GM21717 (cell line): ENCODE data around the gene ALDH1A3.
"Not testable (repeated sequence)": the region's sequence is repeated elsewhere in the genome, so short reads cannot be mapped to it uniquely, and the experiment has no call there.

ENCODE experiments used
- ATAC-seq: cut with Tn5 transposase; IDR thresholded peaks from one replicate; pipeline ENCODE4 v1.9.1; 2021; ENCODE audit warnings: mild to moderate bottlenecking, moderate library complexity; ENCODE audit not compliant: unreplicated experiment

ALDH1A3 gene

DNA sequence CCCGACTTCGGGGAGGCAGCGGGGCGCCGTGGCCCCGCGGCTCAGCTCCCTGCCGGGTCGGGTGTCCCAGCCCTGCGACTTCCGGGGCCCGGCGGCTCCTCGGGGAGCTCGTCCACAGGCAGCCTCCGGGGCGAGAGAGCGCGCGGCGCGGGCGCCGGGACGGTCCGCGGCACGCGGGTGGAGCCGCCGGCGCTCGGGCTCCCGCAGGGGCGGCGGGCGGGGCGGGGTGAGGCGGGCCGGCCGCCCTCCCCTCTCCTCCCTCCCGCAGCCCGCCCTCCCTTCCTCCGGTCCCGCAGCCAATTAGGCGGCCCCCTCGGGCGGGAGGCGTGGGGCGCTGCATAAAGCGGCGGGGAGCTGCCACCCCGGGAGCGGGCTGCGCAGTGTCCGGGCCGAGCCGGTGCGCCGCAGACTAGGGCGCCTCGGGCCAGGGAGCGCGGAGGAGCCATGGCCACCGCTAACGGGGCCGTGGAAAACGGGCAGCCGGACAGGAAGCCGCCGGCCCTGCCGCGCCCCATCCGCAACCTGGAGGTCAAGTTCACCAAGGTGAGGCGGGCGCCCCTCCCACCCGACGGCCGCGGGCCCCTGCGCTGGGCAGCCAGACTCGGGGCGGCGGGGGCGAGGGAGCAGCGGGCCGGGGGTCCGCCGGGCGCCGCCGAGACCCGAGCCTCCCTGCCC, at the start of gene ALDH1A3:
ALDH1A3 (plus strand) TSS at position 368 of the 675 bp plus-strand sequence; CDS start at position 445, 77 bp downstream.
- ATAC-seq = no peak

DNA sequence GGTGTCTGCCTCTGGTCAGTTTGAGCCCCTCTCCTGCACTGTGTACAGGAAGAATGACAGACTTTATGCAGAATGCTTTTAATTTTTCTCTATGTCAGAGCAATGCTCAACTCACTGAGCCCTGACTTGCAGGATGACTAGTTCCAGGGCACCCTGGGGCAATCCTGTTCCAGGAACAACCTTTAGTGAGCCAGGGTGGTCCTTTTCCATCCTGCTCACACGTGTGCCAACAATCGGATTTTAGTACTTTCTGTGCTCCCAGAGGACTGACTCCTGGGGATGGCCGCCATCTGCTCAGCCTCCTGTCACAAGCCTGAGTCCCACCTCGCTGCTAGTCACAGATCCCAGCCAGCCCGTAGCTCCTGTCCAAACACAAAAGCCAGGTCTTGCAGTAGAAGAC, 48.2 kb upstream of the ALDH1A3 start:
- no peak for ATAC-seq

DNA sequence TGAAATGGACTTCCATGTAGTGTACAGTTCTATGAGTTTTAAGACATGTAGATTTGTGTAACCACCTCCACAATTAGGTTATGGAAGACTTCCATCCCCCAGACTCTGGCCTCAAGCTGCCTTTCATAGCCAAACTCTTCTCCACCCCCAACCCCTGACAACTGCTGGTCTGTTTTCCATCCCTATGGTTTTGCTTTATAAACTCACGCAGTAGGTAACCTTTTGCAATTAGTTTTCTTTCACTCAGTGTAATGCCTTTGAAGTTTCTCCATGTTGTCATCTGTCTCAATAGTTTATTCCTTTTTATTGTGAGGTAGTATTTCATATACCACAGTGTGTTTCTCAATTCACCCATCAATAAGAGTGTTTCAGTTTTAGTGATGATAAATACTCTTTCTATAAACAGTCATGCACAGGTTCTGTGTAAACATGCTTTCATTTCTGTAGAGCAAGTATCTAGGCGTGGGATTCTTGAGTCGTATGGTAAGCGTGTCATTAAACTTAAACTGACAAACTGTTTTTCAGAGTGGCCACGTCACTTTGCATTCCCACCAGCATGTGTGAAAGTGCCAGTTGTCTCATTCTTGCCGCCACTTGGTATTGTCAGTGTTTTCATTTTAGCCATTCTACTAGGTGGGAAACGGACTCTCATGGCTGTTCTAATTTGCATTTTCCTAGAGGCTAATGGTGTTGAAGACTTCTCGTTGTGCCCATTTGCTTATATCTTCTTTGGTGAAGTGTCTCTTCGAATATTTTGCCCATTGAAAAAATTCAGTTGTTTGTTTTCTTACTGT, 47.3 kb upstream of the ALDH1A3 start:
- ATAC-seq = no peak

DNA sequence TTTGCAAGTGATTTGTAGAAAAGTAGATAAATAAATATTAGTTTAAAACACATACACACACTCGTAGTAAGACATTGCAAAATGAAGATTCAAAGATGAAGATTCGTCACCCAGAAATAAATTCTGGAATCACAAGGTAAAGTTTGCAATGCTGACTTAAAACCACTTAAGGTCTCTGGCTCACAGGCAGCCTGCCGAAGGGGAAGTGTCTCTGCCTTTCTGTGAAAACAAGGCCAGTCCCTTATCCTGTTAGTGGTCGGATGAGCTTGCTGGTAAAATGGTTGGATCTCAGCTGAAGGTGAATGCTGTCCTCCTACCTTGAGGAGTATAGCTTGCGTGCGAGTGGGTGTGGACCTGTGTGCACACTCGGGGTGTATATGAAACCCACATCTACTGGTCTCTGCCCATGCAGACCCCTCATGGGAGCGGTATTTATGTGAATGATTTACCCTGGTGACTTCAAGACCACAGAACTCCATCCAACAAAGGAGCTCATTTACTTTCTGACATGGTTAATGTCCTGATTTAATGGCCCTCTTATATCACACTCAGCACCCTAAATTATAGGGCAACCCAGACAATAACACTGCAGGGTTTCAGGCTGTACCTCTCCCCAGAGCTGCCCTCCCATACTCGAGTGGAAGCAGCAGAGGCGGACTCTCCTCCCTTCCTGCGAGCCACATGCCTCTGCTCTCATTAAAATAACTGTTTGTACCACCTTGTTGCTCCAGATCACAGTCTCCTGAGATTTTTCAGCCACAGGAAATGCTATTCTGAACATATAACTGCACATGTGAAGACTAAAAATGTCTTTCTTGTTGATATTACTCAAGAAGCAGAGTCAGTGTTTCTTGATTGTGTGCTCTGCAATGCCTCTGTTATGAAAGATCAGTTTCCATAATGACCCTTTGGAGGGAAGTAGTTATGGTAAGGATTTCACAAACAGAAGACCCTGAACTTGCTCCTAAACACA, 45.9 kb upstream of the ALDH1A3 start:
- peak; percentile 74 for ATAC-seq

DNA sequence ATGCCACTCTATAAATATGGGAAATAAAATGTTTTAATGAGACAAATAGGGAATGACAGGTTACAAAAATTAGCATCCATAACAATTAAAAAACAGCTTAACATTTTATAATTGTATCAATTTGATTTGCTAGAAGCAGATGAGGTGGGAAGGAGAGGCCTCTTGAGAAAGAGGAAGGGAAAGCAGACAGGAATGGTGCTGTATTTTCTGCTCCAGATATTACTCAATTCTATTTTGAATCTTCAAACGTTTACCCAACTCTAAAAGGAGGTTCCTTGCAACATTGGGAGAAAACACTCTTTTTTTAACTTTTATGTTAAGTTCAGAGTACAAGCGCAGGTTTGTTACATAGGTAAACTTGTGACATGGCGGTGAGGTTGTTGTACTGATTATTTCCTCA, 44.9 kb upstream of the ALDH1A3 start:
- ATAC-seq = no peak

DNA sequence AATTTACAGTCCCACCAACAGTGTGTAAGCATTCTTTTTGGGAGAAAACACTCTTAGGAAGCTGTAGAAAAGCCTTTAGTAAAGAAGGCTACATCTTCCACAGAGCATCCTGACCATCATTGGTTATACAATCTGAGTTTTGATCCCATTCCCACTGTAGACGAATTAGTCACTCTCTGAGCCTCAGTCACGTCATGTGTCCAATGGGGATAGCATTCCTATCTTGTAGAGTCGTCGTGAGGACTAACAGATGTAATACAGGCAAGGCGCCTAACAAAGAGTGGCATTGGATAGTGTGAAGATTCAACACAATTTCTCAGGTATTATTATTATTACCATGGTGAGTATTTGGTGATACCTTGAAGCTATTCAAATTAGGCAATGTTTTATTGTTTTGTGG, 44.0 kb upstream of the ALDH1A3 start:
- no peak for ATAC-seq

DNA sequence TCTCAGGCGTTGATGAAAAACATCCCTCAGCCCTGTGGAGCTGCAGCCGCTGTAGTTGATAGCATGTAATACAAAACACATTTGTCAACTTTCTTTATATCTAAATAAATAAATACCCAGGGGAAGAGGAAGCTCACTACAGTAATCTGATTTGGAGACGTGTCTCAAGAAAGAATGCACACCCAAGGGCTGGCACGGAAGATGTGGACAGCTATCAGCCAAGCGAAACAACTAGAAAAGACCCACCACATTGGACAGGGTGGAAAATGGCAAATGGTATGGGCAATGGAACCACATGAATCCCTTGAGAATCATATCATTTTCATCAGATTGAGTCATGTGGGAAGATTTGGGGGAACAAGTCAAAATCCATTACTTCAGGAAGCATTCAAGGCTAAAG, 43.1 kb upstream of the ALDH1A3 start:
- ATAC-seq = no peak

DNA sequence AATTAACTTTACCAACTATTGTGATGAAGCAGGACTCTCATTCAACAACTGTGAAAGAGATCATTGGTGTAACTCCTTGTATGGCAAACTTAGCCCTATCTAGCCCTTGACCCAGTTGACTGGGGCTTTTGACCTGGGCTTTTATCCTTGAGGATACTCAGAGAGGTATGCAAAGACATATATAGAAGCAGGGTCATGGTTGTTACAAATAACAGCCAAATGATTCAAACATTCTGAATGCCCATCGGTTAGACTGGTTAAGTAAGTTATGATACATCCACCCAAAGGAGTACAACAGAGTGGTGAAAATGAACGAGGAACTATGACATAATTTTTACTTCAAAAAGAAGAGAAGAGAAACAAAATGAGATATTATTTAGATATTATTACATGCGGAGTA, 38.2 kb upstream of the ALDH1A3 start:
- no peak for ATAC-seq

DNA sequence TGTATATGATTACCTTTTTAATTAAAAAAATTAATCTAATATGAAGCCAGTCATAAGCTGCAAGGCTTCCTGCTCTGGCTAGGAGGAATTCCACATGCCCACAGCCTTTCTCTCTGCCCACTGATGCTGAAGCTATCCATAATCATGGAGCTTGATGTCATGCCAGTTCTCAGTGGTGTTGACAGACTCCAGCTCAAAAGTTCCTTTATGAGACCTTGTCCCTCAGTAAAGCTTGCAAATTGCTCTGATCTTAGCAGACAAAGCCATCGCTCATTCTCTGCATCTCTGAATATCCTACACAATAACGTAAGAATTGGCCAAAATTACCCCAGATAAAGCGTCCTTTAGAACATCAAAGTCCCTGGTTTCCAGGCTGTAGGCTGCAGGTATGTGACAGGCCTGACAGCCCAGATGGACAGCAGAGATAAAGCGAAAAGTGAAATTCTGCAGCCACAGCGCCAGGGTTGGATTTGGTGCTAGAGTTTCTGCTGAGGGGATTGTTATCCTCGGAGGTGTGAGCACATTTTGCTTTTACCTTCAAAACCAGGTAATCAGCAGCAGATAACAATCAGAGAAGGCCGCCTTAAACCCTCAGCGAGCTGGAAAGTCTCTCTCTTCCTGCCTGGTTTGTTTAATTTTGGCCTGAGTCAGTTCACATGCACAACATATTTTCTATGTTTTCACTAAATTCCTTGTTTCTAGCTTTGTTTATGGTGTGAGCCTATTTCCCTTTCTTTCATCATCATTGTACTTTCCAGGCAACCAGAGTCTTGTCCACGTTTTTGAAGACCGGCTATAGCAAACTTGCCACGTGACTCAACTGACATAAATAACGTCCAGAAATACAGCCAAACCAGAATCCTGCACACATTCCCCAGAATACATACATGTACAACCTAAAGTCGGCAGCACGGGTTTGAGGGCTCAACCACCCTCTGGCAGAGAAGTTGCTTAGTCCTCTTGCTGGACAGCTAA, 36.6 kb upstream of the ALDH1A3 start:
- no peak for ATAC-seq

DNA sequence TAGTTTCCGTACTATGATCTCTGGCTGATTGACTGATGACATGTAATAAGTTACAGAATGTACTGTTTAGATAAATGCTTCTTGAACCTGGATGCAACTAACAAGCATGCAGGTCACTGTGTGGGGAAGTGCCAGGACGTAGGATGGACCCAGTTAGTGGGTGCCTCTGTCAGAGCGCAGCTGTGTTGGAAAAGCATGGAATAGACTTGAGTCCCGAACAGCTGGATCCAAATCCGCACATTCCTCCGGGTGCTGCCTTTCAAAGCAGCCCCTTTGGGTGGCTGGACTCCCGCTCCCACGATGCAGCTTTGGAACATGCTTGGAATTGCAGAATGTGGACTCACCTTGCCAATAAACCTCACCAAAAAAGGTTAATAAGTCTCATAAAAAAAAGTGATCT, 35.5 kb upstream of the ALDH1A3 start:
- ATAC-seq = no peak

DNA sequence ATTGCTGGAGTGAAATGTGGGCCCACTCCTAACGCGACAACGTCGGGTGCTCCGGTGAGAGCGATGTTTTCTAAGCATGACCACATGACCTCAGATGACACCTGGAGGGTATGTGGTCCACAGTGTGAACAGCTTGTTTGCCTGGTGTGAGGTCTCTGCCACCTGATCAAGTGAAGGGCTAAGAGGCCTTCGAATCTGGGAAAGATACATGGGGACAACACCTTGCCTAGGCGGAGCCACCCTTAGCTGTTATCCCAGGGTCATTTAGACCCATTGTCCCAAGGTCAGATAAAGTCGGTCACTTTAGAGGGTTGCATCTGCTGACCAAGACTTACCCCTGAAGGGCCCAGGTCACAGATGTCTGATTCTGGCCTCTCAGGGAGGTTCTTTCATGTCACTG, 34.9 kb upstream of the ALDH1A3 start:
- ATAC-seq = no peak

DNA sequence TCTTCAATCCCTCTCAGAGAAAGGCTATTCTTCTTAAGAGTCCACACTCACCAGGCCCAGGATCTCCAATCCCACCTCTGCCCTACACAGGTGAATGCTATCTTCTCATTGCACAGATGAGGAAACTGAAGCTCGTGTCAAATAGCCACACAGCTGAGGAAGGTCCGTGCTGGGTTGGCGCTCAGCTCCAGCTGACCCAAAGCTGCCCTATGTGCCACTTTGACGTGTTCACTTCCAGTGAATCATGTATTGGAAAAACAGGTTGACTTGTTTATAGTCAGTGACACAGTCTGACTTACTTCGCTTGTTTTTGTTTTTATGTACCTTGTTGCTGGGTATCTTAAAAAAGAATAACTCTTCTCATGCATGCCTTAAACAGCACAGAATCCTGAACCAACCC, 32.4 kb upstream of the ALDH1A3 start:
- ATAC-seq = no peak

DNA sequence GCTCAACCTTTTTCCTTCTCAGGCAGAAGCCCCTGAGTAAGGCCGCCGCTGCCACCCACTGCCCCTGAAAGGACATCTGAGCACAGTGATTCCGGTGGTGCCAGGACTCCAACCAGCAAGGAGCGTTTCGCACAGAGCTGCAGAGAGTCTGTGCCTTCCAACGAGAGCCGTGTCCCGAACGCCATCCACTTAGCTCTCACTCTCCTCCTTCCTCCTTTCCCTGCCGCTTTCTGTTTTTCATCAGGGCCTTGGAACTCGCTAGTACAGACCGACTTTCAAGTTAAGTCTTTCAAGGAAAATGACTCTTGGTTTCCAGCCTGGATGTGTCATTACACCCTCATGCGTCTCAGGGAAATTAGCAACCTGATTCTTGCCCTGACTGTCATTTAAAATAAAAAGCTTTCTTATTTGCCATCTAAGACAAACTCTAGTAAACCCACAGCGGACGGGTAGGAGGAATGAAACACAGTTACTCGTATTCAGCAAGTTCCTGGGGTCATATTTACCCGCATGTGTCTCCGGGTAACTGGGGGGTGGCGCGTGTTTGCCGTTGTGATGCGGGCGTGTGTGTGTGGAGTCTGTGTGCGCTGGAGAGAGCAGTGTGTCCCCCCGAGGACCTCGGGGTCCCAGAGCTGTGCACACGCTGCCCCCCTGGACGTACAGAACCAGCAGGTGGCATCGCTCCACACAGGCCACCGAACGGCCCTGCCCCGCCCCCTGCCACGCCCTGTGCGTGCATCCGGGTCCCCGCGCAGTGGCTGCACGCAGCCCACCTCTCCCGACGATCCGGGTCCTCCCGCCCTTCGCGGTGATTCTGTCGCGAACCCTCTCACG, 30.4 kb upstream of the ALDH1A3 start:
- peak; percentile 69 for ATAC-seq

DNA sequence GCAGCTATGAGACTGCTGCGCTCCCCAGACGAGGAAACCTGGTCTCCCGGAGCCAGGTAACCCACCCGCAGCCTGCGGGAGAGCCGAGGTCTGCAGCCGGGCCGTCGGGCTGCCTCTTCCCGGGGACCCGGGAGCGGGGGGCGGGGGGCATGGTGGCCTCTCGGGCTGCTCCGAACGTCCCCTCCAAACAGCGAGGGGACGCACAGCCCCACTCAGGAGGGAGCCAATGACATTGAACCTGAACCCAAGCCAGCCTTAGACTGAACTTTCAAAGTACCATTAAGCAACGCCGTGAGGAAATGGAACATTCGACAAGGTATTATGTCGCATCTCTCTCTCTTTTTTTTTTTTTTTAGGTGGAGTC, 29.8 kb upstream of the ALDH1A3 start:
- no peak for ATAC-seq

DNA sequence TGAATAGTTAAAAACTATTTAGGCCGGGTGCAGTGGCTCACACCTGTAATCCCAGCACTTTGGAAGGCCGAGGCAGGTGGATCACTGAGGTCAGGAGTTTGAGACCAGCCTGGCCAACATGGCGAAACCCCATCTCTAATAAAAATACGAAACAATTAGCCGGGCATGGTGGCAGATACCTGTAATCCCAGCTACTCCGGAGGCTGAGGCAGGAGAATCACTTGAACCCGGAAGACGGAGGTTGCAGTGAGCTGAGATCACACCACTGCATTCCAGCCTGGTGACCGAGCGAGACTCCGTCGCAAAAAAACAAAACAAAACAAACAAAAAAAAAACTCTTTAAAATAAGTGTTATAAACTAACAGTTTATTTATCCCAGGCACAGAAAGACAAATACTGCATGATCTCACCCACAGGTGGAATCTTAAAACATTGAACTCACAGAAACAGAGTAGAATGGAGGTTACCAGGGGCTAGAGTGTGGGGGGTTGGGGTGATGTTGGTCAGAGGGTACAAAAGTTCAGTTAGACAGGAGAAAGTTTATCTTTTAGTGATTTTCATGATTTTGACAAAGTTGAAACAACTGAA, 28.1 kb upstream of the ALDH1A3 start:
- not testable (repeated sequence) for ATAC-seq

DNA sequence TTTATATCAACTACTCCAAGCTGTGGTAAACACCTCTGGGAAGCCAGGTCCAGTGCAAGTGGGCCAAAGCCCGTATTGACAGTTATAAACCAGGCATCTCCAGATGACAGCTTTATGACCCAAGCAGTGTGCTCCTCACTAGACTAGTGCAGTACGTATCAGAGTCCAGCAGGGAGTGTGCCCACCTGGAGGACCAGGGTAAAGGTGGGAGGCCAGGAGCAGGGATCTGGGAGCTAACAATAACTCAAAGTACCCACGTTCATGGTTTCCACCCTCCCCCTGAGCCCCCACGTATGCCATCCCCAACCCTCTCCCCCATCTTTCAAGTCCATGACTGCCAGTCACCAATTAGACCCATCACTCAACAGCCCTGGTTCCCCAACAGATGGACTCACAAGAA, 27.0 kb upstream of the ALDH1A3 start:
- no peak for ATAC-seq

DNA sequence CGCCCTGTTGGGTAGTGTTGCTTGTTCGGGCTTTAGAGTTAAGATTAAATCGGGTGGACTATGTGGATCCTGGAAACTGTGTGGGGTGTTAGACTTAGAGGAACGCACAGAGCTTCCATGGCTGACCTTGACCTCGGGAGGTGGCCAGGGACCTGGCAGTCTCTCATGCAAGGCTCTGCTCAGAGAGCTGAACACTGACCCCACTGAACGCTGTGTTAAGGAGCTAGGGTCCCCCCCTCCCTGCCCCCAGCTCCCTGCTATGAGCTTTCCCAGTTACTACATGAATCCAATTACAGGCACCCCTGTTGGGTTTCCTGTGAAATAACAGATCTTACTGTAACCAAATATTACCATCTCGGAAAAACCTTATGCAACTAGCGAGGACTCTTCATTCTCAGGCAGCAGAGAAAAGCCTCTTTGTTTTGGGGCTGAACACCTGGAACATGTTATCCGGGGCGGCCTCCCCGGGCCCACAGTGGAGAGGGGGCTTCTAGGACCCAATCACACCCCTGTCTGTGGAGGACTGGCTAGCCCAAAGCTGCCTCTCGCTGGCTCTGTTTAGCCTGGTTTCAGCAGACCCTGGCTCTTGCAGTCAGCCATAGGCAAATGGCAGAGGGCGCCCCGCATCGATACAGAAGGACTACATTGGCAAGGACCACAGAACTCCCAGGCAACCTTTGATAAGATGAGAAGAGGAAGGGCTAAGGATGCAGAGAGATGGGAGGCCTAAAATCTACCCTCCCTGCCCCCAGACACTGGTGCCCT, 25.8 kb upstream of the ALDH1A3 start:
- no peak for ATAC-seq

DNA sequence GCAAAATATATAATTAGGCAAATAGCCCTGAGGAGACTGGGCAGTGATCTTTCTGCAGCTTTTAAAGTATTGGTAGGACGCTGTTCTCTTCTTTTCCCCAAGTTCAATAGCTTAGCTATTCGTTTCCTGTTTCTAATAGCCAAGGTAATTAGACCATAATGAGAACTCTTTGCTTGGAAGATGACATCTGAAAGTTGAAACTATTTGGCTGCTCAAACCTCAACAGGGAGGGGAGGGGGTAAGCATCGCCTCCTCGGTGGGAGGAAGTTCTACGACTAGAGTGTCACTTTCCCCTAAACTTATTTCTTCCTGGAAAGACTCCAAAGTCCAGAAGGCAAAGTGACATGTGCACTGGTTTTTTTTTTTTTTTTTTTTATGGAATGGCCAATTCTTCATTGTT, 22.8 kb upstream of the ALDH1A3 start:
- ATAC-seq = no peak
